Choroid plexus epithelial cell (primary cell): ENCODE results near the gene PRRT1B.

ENCODE experiments used
- DNase-seq: peaks from one replicate; pipeline ENCODE4 v3.0.0-alpha.2; 2010; ENCODE audit warnings: low read depth
- H3K4me3 ChIP-seq: 2 replicates; pipeline ENCODE4 v1.5.1; 2011; ENCODE audit warnings: low read depth, mild to moderate bottlenecking, control low read depth, low read length, moderate library complexity
- TF ChIP-seq, protein P1 (sequence below): conservative IDR thresholded peaks from 2 replicates; pipeline ENCODE4 v1.5.1; 2011; ENCODE audit warnings: low read depth, mild to moderate bottlenecking, control low read depth, inconsistent platforms, low read length, moderate library complexity

PRRT1B gene

DNA sequence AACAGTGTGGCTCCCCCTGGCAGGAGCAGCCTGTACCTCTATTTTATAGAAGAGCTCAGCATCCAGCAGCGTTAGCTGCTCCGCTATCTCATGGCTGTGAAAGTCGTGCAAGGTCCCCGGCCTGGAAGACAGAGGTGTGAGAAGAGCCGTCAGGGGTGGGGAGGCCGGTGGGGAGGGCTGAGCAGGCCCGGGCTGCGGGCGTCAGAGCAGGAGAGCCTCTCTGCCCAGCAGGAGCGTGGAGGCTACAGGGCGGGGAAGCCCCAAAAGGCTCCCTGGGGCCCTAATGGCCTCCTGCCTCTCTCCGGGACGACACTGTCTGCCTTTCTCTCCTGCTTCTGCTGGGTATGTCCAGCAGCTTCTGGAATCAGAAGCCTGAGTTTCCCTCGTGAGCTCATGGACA lies 42.6 kb downstream of the PRRT1B start:
- H3K4me3 ChIP-seq, result no peak overlapping the region
- DNase-seq, result no peak
- TF ChIP-seq, protein P1, sequence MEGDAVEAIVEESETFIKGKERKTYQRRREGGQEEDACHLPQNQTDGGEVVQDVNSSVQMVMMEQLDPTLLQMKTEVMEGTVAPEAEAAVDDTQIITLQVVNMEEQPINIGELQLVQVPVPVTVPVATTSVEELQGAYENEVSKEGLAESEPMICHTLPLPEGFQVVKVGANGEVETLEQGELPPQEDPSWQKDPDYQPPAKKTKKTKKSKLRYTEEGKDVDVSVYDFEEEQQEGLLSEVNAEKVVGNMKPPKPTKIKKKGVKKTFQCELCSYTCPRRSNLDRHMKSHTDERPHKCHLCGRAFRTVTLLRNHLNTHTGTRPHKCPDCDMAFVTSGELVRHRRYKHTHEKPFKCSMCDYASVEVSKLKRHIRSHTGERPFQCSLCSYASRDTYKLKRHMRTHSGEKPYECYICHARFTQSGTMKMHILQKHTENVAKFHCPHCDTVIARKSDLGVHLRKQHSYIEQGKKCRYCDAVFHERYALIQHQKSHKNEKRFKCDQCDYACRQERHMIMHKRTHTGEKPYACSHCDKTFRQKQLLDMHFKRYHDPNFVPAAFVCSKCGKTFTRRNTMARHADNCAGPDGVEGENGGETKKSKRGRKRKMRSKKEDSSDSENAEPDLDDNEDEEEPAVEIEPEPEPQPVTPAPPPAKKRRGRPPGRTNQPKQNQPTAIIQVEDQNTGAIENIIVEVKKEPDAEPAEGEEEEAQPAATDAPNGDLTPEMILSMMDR, result no peak

DNA sequence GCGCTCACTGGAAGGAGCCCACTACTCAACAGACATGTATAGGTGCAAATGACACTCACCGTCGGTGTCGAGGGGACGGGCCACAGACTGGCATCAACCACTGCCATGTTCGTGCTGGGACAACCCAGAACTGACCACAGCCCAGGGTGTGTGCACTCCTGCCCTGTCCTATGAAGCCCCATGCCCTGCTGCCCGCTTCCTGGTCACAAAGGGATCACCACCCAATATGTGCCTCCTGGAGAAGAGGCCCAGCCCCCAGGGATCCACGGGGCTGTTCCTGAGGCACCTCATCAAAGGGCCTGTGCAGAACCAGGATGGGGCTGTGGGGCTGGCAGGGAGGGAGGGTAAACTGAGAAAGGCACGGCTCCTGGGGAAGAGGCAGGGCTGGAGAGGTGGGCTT lies 43.1 kb downstream of the PRRT1B start:
- TF ChIP-seq, protein P1, result no peak
- DNase-seq, result no peak
- no peak overlapping the region for H3K4me3 ChIP-seq

DNA sequence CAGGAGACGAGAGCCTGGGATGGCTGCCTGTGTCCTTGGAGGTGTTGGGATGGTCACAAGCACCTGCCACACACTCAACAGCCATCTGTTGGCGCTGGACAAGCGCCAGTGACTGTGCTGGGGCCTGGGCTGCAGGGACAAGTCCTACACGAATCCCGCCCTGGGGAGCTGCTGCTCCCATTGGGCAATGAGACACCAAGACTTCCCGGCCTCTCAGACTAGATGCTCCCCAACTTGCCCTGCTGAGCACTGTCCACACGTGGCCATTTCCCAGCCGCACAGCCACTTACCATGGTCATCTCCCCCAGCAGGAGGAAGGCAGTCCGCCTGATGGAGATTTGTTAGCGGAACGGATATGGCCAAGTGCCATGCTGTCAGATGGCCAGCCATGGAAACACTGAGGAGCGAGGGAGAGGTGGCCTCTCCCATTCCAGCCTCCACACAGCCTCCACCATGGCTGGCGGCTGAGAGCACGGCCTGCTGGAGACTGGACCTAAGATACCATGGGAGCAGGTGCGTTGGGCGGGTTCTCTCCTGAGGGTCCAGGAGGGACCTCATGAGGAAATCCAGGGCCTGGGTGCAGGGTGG lies 43.9 kb downstream of the PRRT1B start:
- no peak for DNase-seq
- H3K4me3 ChIP-seq, result no peak overlapping the region
- TF ChIP-seq, protein P1, result no peak

DNA sequence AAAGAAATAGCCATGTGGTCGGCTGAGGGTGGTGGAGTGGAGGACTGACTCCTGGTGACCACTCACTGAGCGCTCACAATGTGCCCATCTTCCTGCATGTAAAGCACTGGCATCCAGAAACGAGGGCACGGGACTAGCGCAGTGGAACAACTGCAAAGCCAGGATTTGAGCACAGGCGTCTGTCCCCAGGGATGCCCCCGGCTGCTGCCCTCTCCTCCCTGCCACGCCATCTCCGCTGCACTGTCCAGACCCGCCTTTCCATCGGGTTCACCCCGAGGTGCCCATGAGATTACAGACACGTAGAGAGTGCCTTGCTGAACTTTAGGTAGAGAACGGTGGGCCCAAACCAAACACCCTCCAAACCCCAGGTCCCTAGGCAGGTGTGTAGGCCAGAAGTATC lies 44.7 kb downstream of the PRRT1B start:
- H3K4me3 ChIP-seq, result no peak overlapping the region
- TF ChIP-seq, protein P1, result no peak
- DNase-seq, result no peak

DNA sequence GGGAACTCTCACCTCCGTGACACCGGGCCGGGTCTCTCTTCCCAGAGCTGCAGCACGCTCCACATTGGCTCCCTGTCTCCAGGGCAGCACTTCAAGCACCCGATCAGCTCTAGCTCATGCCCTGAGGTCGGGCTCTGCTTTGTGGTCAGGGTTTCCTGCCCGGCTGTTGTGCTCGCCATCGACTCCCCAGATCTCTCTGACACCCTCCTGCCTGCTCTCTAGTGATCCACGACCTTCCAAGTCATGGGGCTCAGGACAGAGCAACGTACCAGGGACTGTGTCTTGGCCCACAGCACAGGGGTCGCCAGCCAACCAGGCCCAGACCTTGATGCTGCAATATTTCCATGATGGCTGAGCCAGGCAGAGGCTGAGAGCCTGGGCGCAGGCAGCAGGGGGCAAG lies 45.1 kb downstream of the PRRT1B start:
- no peak overlapping the region for H3K4me3 ChIP-seq
- TF ChIP-seq, protein P1, result no peak
- DNase-seq, result no peak

DNA sequence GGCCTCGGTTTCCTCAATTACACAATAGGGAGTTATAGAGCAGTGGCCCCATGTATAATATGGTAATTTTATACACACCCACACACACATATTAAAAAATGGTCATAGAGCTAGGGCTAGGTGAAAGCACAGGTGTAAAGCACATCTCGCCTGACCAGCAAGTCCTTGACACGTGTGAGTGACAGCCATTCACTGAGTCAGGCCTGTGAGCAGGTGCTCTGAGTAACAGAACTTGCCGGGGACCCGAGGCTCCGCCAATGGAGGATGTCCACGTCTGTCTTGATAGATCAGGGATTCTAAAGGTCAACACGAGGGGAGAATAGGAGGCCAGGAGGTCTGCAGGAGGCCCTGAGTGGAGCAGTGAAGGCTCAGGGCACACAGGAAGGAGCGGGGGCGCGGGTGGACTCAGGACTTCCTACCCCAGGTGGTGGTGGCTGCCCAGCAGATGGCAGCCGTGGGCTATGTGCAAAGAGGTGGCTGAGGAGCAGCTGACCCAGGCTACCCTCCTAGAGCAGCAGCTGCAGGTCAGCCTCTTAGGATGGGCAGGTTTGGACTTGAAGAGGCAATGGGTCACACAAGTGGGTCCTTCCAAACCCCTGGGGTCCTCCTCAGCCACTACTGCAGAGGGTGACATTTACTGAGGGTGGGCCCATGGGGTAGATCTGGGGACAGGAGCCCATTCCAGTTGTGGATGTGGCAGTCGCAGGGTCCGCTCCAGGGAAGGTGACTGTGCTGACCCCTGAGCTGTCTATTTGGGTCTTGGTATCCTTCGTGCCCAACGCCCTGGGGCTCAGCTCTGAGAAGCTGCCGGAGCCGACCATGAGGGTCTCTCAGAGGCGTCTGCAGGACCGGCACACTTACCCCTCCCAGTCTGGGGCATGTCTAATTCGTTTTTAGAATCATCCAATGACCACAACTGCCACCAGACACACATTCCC lies 45.9 kb downstream of the PRRT1B start:
- TF ChIP-seq, protein P1, result peak; percentile 94
- peak; percentile 86 for DNase-seq
- no peak overlapping the region for H3K4me3 ChIP-seq
